Measurements from ENCODE around the gene NSD1.

The NSD1 gene

GRCh38 chr5:177320879-177321278, 187.3 kb downstream of the NSD1 start:
- H3K27me3 Mint-ChIP-seq: no peaks in the 10 kb centered on the region
- no peak overlapping the region for H3K27ac Mint-ChIP-seq
- DNase-seq (no peak), ATAC-seq (replicated peaks) (peak; percentile 74 to 80)
- H3K4me3 Mint-ChIP-seq: no peak overlapping the region
- peaks cover 18 to 24% of the 10 kb centered on the region in 2 donors for H3K36me3 Mint-ChIP-seq
- peaks cover 17 to 26% of the 10 kb centered on the region in 2 donors for H3K4me1 Mint-ChIP-seq
- no peaks in the 10 kb centered on the region for H3K9me3 Mint-ChIP-seq

- no peak for DNase-seq
- Mint-ChIP-seq H3K27ac (no peak overlapping the region), H3K27me3 (no peaks in the 10 kb centered on the region), H3K36me3 (peaks cover 18 to 40% of the 10 kb centered on the region in 2 donors), H3K4me3 (no peak overlapping the region), H3K4me1 (peaks cover 13 to 30% of the 10 kb centered on the region in 2 donors), H3K9me3 (no peaks in the 10 kb centered on the region)
- ATAC-seq (replicated peaks): no peak
Measured at GRCh38 chr5:177325868-177326381, 192.4 kb downstream of the NSD1 start.

- H3K9me3 Mint-ChIP-seq: no peaks in the 10 kb centered on the region
- ATAC-seq (replicated peaks) (peak; percentile 44 to 54), DNase-seq (no peak)
- H3K27ac Mint-ChIP-seq: no peak overlapping the region
- no peaks in the 10 kb centered on the region for H3K27me3 Mint-ChIP-seq
- H3K36me3 Mint-ChIP-seq: peaks cover 28 to 49% of the 10 kb centered on the region in 2 donors
- H3K4me3 Mint-ChIP-seq: peak overlapping the region in 1 of 2 donors; percentile 11
- H3K4me1 Mint-ChIP-seq: peaks cover 23 to 37% of the 10 kb centered on the region in 2 donors
Measured at GRCh38 chr5:177327539-177328522, 194.3 kb downstream of the NSD1 start.

- H3K36me3 Mint-ChIP-seq: peaks cover 35 to 56% of the 10 kb centered on the region in 2 donors
- H3K27ac Mint-ChIP-seq: no peak overlapping the region
- no peaks in the 10 kb centered on the region for H3K9me3 Mint-ChIP-seq
- H3K4me1 Mint-ChIP-seq: peaks cover 27 to 40% of the 10 kb centered on the region in 2 donors
- H3K27me3 Mint-ChIP-seq: no peaks in the 10 kb centered on the region
- ATAC-seq (replicated peaks) (no peak), DNase-seq (no peak)
- no peak overlapping the region for H3K4me3 Mint-ChIP-seq
Measured at GRCh38 chr5:177328545-177329231, 195.1 kb downstream of the NSD1 start.

- Mint-ChIP-seq H3K4me3 (no peak overlapping the region), H3K36me3 (peaks cover 40 to 61% of the 10 kb centered on the region in 2 donors), H3K27me3 (no peaks in the 10 kb centered on the region), H3K9me3 (no peaks in the 10 kb centered on the region), H3K27ac (peak overlapping the region; percentile 14), H3K4me1 (peaks cover 31 to 47% of the 10 kb centered on the region in 2 donors)
- ATAC-seq (replicated peaks): no peak
- no peak for DNase-seq
Measured at GRCh38 chr5:177329883-177330282, 196.3 kb downstream of the NSD1 start.

- Mint-ChIP-seq H3K27ac (peak overlapping the region; percentile 79), H3K27me3 (no peaks in the 10 kb centered on the region), H3K4me3 (peak overlapping the region in 1 of 2 donors; percentile 41), H3K4me1 (peaks cover 32 to 50% of the 10 kb centered on the region in 2 donors), H3K9me3 (no peaks in the 10 kb centered on the region), H3K36me3 (peaks cover 47 to 69% of the 10 kb centered on the region in 2 donors)
- DNase-seq (no peak), ATAC-seq (replicated peaks) (peak; percentile 29 to 48)
Measured at GRCh38 chr5:177330991-177331842, 197.6 kb downstream of the NSD1 start.

- Mint-ChIP-seq H3K36me3 (peaks cover 49 to 73% of the 10 kb centered on the region in 2 donors), H3K27me3 (no peaks in the 10 kb centered on the region), H3K27ac (peak overlapping the region; percentile 71), H3K4me1 (peaks cover 33 to 51% of the 10 kb centered on the region in 2 donors), H3K4me3 (peak overlapping the region; percentile 52 to 55), H3K9me3 (no peaks in the 10 kb centered on the region)
- ATAC-seq (replicated peaks) (peak in 1 of 2 donors; percentile 30), DNase-seq (no peak)
Measured at GRCh38 chr5:177332031-177332895, 198.7 kb downstream of the NSD1 start.

GRCh38 chr5:177332896-177333260, 199.3 kb downstream of the NSD1 start:
- Mint-ChIP-seq H3K36me3 (peaks cover 49 to 73% of the 10 kb centered on the region in 2 donors), H3K27me3 (no peaks in the 10 kb centered on the region), H3K4me3 (peak overlapping the region; percentile 18 to 31), H3K4me1 (peaks cover 31 to 45% of the 10 kb centered on the region in 2 donors), H3K9me3 (no peaks in the 10 kb centered on the region), H3K27ac (peak overlapping the region; percentile 51)
- ATAC-seq (replicated peaks) (no peak), DNase-seq (no peak)

GRCh38 chr5:177333420-177334154, 200.0 kb downstream of the NSD1 start:
- ATAC-seq (replicated peaks): peak in 1 of 2 donors; percentile 25
- no peak overlapping the region for H3K4me3 Mint-ChIP-seq
- H3K27ac Mint-ChIP-seq: peak overlapping the region; percentile 86
- DNase-seq: no peak
- H3K27me3 Mint-ChIP-seq: no peaks in the 10 kb centered on the region
- peaks cover 49 to 71% of the 10 kb centered on the region in 2 donors for H3K36me3 Mint-ChIP-seq
- no peaks in the 10 kb centered on the region for H3K9me3 Mint-ChIP-seq
- H3K4me1 Mint-ChIP-seq: peaks cover 31 to 42% of the 10 kb centered on the region in 2 donors

- no peak overlapping the region for H3K4me3 Mint-ChIP-seq
- peaks cover 31 to 42% of the 10 kb centered on the region in 2 donors for H3K4me1 Mint-ChIP-seq
- no peak for DNase-seq
- no peaks in the 10 kb centered on the region for H3K27me3 Mint-ChIP-seq
- no peak for ATAC-seq (replicated peaks)
- peaks cover 49 to 73% of the 10 kb centered on the region in 2 donors for H3K36me3 Mint-ChIP-seq
- peak overlapping the region; percentile 86 for H3K27ac Mint-ChIP-seq
- no peaks in the 10 kb centered on the region for H3K9me3 Mint-ChIP-seq
Measured at GRCh38 chr5:177334155-177334551, 200.6 kb downstream of the NSD1 start.

GRCh38 chr5:177334781-177335700, 201.5 kb downstream of the NSD1 start:
- Mint-ChIP-seq H3K4me1 (peaks cover 38 to 42% of the 10 kb centered on the region in 2 donors), H3K4me3 (no peak overlapping the region), H3K27me3 (no peaks in the 10 kb centered on the region), H3K9me3 (no peaks in the 10 kb centered on the region), H3K36me3 (peaks cover 58 to 75% of the 10 kb centered on the region in 2 donors), H3K27ac (peak overlapping the region; percentile 14)
- ATAC-seq (replicated peaks) (no peak), DNase-seq (no peak)

GRCh38 chr5:177335701-177336065, 202.1 kb downstream of the NSD1 start:
- H3K9me3 Mint-ChIP-seq: no peaks in the 10 kb centered on the region

More at GRCh38 chr5:177335701-177336065, 202.1 kb downstream of the NSD1 start:
- Mint-ChIP-seq H3K27me3 (no peaks in the 10 kb centered on the region), H3K36me3 (peaks cover 54 to 69% of the 10 kb centered on the region in 2 donors), H3K4me1 (peaks cover 36 to 42% of the 10 kb centered on the region in 2 donors), H3K27ac (peak overlapping the region; percentile 16), H3K4me3 (no peak overlapping the region)
- DNase-seq: no peak
- ATAC-seq (replicated peaks): no peak

Data from stimulated activated naive B cell treated with anti-CD40 and anti-IgM and Interleukin-4, amounts not matched to agents 10 μg/mL and 1 μg/mL and 100 μg/mL, for 72 hours (primary cell).